ENCODE data around the gene CD81. TPM values are rescaled to one million over a fixed set of nuclear protein-coding genes. Genes with fewer than 3 reads are reported as not detected.

CD81 gene
- total RNA-seq, 4 donors from 2014 or later = 499 to 1,242 (median 673) TPM

- no peak for TF ChIP-seq CTCF (IDR thresholded peaks at IDR 0.05; ENCODE audit: low read depth)
Observed at GRCh38 chr11:2387266-2387987, 10.3 kb downstream of the CD81 start.

DNA sequence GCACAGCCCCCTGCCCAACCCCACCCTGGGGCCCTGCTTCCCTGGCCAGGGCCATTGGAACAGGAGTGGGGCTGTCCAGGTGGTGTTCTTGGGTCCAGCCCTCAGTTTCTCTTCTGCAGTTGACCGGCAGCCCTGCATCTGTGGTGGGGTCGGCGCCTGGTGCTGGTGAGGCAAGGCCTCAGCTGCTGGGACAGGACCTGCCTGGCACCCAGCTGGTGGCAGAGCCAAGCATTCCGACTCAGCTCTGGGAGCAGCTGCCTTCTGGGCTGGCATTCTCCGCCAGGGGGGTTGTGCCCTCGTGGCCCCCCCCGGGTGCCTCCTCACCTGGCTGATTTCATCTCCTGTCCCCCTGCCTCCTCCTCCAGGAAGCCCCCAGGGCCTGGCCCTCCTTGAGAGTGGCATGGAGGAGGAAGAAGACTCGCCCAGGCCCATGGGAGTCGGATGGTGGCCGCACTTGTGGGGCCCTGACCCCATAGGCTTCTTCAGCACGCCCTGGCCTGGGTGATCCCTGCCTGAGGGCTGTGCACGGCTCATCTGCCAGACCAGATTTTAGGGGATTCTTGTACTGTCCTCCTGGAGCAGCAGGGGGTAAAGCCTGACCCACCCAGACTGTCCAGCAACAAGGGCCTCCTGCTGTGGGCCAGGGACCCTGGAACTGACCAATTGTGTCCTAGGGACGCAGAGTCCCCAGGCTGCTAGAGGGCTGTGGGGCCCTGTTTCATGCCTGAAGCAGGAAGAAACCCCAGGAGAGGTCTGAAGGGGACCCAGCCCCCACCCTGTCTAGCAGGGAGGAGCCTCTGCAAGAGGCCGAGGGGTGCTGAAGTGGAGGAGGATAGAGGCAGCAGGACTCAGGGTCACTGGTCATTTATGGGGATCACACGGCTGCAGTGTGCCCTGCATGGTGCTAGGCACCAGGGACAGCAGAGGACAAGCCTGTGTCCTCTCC lies 11.6 kb downstream of the CD81 start:
- no peak for TF ChIP-seq CTCF (IDR thresholded peaks at IDR 0.05; ENCODE audit: low read depth)

DNA sequence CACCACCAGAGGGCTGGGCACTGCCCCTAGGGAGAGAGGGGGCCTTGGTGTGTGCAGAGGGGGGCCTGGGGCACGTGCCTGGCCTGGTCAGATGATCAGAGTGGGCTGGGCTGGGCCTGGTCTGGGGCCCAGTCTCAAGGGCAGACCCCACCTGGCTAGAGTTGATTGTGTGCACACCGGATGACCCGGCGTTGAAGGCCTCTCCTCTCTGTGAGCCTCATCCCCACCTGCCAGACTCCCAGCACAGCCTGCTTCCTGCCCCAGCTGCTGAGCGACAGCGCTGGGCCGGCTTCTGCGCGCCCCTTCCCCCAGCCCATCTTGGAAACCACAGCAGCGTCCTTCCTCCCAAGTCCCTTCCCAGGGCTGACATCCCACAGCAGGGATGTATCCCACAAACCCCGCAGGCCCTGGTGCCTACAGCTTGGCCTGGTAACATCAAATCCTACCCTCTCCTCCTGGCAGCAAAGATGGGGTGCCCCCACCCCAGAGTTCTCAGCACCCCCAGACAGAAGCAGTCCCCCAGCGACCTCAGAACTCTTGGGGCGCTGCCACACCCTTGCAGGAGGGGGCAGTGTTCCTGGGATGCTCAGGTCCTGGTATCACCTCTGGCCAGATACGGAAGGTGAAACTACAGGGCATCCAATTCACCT lies 12.4 kb downstream of the CD81 start:
- no peak for TF ChIP-seq CTCF (IDR thresholded peaks at IDR 0.05; ENCODE audit: low read depth)

- TF ChIP-seq CTCF (IDR thresholded peaks at IDR 0.05; ENCODE audit: low read depth) = no peak
Observed at GRCh38 chr11:2390091-2390724, 13.1 kb downstream of the CD81 start.

DNA sequence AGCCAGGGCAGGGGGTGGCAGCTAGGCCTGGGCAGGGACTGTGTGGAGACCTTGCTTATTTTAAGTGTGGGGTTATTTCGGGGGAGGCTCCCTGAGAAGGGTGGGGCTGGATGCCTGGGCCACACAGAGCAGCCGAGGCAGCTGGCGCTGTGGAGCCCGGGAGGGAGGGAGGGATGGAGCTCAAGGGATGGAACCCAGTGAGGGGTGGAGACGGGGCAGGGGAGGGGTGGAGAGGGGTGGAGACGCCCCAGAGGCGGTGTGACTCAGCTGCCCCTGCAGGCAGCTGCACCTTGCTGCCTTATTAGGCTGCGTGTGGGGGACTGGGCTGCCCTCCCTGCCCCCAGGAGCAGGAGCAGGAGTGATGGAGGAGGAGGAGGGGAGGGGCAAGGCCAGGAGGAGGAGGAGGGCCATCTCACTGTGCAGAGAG lies 13.6 kb downstream of the CD81 start:
- no peak for TF ChIP-seq CTCF (IDR thresholded peaks at IDR 0.05; ENCODE audit: low read depth)

DNA sequence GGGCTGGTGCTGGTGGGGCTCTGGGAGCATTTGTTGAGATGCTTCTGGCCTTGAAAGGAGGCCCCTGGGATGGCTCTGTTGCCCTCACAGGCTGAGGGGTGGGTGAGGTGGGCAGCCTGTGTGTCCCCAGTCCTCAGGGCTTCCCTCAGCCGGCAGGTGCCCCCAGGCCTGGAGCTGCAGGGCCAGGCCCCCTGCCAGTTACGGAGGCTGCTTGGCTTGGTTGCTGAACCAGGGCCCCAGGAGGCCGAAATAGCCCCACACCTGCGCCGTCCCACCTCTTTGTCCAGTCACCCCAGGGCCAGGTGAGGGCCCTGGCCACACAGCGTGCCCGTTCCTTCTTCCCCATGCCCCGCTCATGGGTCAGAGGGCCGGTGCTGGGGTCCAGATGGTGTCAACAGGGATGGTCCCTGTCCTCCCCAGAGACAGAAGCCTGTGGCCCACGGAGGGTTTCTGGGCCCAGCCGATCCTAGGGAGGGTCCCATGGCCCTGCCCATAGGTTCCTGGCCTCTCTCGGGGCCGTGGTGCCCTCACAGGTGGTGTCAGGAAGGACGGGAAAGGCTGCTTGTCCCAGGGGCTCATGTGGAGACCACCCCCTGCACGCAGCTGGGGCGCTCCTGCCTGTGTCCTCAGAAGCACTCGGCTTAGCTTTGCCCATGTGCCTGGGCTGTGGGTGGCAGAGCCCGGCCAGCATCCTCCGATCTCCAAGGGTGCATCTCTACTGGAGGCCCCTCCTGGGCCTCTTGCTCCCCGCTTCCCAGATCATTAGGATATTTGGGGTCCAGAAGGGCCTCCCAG lies 14.3 kb downstream of the CD81 start:
- no peak for TF ChIP-seq CTCF (IDR thresholded peaks at IDR 0.05; ENCODE audit: low read depth)
